GM10847 (cell line): Measurements from ENCODE around the gene ABHD15.

ENCODE experiments used
- POLR2A ChIP-seq: IDR thresholded peaks from 2 replicates; pipeline ENCODE4 v1.6.1; 2011; ENCODE audit not compliant: insufficient read length; ENCODE audit errors: extremely low read depth

ABHD15 gene, protein sequence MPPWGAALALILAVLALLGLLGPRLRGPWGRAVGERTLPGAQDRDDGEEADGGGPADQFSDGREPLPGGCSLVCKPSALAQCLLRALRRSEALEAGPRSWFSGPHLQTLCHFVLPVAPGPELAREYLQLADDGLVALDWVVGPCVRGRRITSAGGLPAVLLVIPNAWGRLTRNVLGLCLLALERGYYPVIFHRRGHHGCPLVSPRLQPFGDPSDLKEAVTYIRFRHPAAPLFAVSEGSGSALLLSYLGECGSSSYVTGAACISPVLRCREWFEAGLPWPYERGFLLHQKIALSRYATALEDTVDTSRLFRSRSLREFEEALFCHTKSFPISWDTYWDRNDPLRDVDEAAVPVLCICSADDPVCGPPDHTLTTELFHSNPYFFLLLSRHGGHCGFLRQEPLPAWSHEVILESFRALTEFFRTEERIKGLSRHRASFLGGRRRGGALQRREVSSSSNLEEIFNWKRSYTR

DNA sequence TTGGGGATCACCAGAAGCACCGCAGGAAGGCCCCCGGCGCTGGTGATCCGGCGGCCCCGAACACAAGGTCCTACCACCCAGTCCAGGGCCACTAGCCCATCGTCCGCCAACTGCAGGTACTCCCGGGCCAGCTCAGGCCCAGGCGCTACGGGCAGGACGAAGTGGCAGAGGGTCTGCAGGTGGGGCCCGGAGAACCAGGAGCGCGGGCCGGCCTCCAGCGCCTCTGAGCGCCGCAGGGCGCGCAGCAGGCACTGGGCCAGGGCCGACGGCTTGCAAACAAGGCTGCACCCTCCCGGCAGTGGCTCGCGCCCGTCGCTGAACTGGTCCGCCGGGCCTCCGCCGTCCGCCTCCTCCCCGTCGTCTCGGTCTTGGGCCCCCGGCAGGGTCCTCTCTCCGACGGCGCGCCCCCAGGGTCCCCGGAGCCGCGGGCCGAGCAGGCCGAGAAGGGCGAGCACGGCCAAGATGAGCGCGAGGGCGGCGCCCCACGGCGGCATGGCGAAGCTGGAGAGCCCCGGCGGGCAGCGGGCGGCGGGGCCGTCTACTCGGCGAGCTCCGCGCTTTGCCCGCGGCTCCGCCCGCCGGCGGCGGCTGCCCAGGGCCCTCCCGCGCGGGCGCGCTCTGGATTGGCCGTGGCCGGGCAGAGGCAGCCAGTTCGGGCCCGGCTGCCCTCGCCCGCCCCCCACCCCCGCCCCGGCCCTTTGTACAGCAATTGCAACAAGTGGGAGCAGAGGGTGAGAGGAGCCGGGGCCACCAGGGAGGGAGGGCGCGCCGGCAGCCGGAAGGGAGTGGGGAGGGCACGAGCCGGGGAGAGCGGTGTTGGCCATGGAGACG is at the start of gene ABHD15:
TSS of gene ABHD15 (minus strand) at position 565 of the 831 bp plus-strand sequence. CDS start at position 494, 71 bp downstream.
- no peak for TF ChIP-seq POLR2A

GRCh38 chr17:29615492-29616299 is 48.9 kb upstream of the ABHD15 start:
- no peak for TF ChIP-seq POLR2A

DNA sequence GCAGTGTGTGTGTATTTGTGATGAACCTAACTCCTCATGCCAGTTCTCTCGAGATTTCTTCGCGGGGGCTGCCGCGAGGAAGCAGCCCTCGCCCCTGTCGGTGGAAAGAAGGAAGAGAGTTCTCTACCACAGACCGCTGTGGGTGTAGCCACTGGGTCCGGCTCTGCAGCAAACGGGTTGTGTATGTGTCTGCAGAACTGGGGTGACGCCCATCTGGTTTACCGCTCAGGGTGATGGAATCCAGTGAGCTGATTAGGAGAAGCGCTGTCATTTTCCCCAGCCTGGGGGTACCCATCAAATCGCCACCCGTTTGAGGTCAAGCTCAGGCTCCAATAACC is 48.2 kb upstream of the ABHD15 start:
- TF ChIP-seq POLR2A: no peak

DNA sequence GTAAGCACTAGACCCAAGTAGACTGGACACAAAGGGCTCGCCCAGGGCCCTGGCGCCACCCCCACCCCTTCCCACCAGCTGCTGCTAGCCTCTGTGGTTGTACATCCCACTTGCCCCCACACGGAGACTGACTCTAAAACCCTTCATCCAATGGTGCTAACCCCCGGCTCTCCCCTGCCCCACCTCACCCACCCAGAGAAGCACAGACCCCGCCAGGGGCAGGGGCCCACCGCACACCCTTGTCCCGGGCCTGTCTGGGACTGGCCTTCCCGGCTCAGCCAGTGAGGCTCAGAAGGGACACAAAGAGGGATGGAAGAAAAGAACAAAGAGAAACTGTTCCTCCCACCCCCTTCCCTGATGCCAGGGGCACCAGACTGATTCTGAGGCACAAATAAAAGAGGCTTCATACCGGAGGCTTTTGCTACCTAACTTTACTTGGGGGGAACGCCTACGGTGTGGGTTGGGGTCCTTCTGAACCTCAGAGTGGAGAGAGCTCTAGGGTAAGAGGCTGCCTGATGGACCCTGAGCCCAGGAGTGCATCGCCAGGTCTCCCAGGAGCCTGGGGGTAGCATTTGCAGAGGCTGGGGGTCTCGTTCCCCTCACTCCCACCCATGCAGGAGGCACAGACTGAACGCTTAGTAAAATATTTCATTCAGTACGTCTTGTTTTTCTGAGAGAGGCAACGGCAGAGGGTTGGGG is 47.7 kb upstream of the ABHD15 start:
- TF ChIP-seq POLR2A: no peak

GRCh38 chr17:29613856-29614255 is 47.0 kb upstream of the ABHD15 start:
- no peak for TF ChIP-seq POLR2A

GRCh38 chr17:29613352-29613837 is 46.6 kb upstream of the ABHD15 start:
- TF ChIP-seq POLR2A: no peak

- no peak for TF ChIP-seq POLR2A
Measured at GRCh38 chr17:29612404-29613280, 45.8 kb upstream of the ABHD15 start.

DNA sequence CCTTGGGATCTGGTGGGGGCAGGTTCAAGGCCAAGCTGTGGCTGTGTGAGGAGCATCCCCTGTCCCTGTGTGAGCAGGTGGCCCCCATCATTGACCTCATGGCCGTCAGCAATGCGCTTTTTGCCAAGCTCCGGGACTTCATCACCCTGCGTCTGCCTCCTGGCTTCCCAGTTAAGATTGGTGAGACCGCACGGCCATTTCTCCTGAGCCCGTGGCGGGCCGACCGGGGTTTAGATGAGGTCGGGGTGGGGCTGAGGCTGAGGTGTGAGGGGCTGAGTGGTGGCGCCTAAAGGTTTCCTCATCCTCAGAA is 45.2 kb upstream of the ABHD15 start:
- TF ChIP-seq POLR2A: no peak

DNA sequence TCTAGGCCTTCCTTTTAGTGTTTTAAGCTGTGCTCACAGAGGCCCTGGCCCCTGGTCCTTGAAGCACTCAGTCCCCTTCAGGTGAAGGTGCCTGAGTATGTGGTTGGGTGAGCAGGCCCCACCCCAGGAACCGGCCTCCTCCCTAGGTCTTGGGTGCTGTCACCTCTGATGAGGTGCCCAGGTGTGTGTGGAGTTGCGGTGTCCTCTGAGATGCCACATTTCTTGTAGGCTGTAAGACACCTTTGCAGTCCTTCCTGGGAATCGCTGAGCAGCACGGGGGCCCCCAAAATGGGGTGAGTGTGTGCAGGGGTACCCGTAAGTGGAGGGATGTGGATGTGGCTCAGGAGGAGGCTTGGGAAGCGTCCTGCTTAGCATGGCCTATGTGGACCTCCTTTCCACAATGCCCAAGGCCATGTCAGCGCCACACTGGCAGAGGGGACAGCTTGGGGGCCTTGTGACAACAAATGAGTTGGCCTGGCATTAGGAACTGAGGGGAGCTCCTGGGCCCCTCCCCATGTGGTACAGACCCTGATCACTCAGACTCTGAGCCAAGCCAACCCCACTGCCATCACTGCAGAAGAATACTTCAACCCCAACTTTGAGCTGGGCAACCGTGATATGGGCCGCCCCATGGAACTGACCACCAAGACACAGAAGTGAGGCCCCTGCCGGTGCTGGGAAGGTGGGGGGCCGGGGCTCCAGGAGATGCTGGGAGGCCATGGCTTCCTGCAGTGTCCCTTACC is 44.7 kb upstream of the ABHD15 start:
- TF ChIP-seq POLR2A: no peak

- TF ChIP-seq POLR2A: no peak
Measured at GRCh38 chr17:29610395-29610794, 43.6 kb upstream of the ABHD15 start.

- TF ChIP-seq POLR2A: no peak
Measured at GRCh38 chr17:29608986-29609385, 42.1 kb upstream of the ABHD15 start.

DNA sequence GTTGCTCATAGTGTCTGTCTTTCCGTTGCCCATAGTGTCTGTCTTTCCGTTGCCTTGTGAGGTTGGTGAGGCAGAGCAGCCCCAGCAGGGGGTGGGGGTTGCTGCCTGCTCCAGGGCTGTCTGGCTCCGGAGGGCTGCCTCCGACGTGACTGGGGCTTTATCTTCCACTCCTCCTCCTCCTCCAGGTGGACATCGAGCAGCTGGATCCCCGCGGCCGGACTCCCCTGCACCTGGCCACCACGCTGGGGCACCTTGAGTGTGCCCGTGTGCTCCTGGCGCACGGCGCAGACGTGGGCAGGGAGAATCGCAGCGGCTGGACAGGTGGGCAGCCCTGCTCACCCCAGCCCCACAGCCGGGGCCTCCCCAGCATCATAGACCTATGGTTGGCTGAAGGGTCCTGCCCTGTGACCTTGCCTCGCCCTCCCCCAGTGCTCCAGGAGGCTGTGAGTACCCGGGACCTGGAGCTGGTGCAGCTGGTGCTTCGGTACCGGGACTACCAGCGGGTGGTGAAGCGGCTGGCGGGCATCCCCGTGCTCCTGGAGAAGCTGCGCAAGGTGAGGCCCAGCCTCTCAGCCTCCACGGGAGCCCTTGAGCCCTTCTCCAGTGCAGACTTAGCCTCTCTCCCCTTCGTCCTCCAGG is 40.8 kb upstream of the ABHD15 start:
- no peak for TF ChIP-seq POLR2A
